Muscle layer of colon (tissue), 2 donors: ENCODE data around the gene RNF133.

Source experiments
- H3K27ac ChIP-seq: one replicate; pipeline ENCODE4 v1.7.0; 2013; ENCODE audit warnings: low read depth, mild to moderate bottlenecking, low read length, moderate library complexity
- H3K27me3 ChIP-seq, 2 donors: one replicate each; pipeline ENCODE4 v1.7.0; 2013; ENCODE audit warnings: low read length in 2 of 2, mild to moderate bottlenecking in 2 of 2; ENCODE audit not compliant: insufficient read depth in 2 of 2, control insufficient read depth in 1 of 2
- H3K36me3 ChIP-seq: one replicate; pipeline ENCODE4 v1.7.0; 2013; ENCODE audit warnings: mild to moderate bottlenecking, low read length; ENCODE audit not compliant: insufficient read depth
- H3K4me1 ChIP-seq: one replicate; pipeline ENCODE4 v1.7.0; 2013; ENCODE audit warnings: mild to moderate bottlenecking, low read length; ENCODE audit not compliant: insufficient read depth
- H3K4me3 ChIP-seq, 2 donors: one replicate each; pipeline ENCODE4 v1.7.0; 2013; ENCODE audit warnings: low read length in 2 of 2, low read depth in 1 of 2, mild to moderate bottlenecking in 1 of 2, moderate library complexity in 1 of 2
- H3K9ac ChIP-seq: one replicate; pipeline ENCODE4 v1.7.0; 2013; ENCODE audit warnings: low read length
- H3K9me3 ChIP-seq: one replicate; pipeline ENCODE4 v1.7.0; 2013; ENCODE audit warnings: mild to moderate bottlenecking, low read length
- donor health status: abdominal sarcoma.
- donor health status: Adenocarcinoma of cecum.

Gene RNF133

GRCh38 chr7:122715183-122715582 lies 16.3 kb upstream of the RNF133 start:
- H3K27me3 ChIP-seq, result no peaks in the 10 kb centered on the region
- H3K9ac ChIP-seq, result no peak overlapping the region
- H3K36me3 ChIP-seq, result no peaks in the 10 kb centered on the region
- no peaks in the 10 kb centered on the region for H3K4me1 ChIP-seq
- H3K27ac ChIP-seq, result no peak overlapping the region
- H3K4me3 ChIP-seq, result no peak overlapping the region
- H3K9me3 ChIP-seq, result no peaks in the 10 kb centered on the region

- Histone ChIP-seq H3K9me3 (no peaks in the 10 kb centered on the region), H3K4me3 (no peak overlapping the region), H3K9ac (no peak overlapping the region), H3K27me3 (no peaks in the 10 kb centered on the region), H3K36me3 (no peaks in the 10 kb centered on the region), H3K27ac (no peak overlapping the region), H3K4me1 (no peaks in the 10 kb centered on the region)
Observed at GRCh38 chr7:122710916-122711315, 12.0 kb upstream of the RNF133 start.

- no peaks in the 10 kb centered on the region for H3K36me3 ChIP-seq
- no peak overlapping the region for H3K27ac ChIP-seq
- no peaks in the 10 kb centered on the region for H3K4me1 ChIP-seq
- no peak overlapping the region for H3K9ac ChIP-seq
- no peaks in the 10 kb centered on the region for H3K9me3 ChIP-seq
- no peak overlapping the region for H3K4me3 ChIP-seq
- no peaks in the 10 kb centered on the region for H3K27me3 ChIP-seq
Observed at GRCh38 chr7:122709930-122710646, 11.2 kb upstream of the RNF133 start.

DNA sequence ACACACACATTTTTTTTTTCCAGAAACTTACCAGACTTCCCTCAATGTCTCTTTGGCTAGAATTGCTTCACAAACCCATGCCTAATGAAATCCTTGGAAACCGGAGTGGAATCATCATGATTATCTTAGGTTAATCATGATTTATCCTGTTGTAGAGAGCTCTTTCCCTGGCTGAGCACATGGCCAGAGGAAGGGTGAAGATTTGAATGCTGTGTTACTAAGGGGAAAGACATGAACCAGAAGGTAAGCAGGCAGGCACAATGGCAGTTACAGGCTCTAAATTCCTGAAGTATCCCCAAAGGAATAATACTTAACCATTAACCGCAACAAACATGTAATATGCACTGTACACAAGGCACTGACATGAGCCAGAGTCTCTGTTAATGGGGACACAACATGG lies 7.9 kb upstream of the RNF133 start:
- Histone ChIP-seq H3K9me3 (no peaks in the 10 kb centered on the region), H3K4me3 (no peak overlapping the region), H3K4me1 (no peaks in the 10 kb centered on the region), H3K9ac (no peak overlapping the region), H3K36me3 (no peaks in the 10 kb centered on the region), H3K27ac (no peak overlapping the region), H3K27me3 (no peaks in the 10 kb centered on the region)

- Histone ChIP-seq H3K9me3 (no peaks in the 10 kb centered on the region), H3K36me3 (no peaks in the 10 kb centered on the region), H3K4me1 (no peaks in the 10 kb centered on the region), H3K9ac (no peak within 1 kb of the TSS), H3K4me3 (no peak within 1 kb of the TSS), H3K27ac (no peak within 1 kb of the TSS), H3K27me3 (no peaks in the 10 kb centered on the region)
Observed at GRCh38 chr7:122702872-122703510, 4.1 kb upstream of the RNF133 start, which contains the start of gene RNF148. RNF148 (minus strand) TSS chr7:122702922; CDS start chr7:122702750, 172 bp downstream.

DNA sequence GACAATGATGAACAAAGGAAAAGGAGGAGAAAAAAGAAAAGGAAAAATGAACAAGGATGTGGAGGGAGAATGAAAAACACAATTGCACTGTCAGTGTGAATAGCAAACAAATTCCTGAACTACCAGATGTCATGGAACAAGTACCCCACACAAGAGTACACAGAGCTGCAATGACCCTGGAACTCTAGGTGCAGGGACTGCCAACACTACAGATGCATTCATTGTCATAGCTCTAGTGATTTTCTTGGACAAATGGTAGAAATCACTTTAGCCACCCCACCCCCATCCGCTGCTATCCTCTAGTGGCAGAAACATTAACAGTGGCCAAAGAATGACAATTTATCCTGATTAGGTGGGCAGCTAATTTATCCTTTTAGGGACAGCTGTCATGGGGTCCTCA lies 3.1 kb downstream of the RNF133 start:
- H3K27me3 ChIP-seq, result no peaks in the 10 kb centered on the region
- H3K4me3 ChIP-seq, result no peak overlapping the region
- H3K27ac ChIP-seq, result no peak overlapping the region
- no peaks in the 10 kb centered on the region for H3K36me3 ChIP-seq
- no peak overlapping the region for H3K9ac ChIP-seq
- H3K9me3 ChIP-seq, result no peaks in the 10 kb centered on the region
- no peaks in the 10 kb centered on the region for H3K4me1 ChIP-seq

- Histone ChIP-seq H3K4me3 (no peak overlapping the region), H3K9ac (no peak overlapping the region)
Observed at GRCh38 chr7:122694697-122695096, 4.2 kb downstream of the RNF133 start.

DNA sequence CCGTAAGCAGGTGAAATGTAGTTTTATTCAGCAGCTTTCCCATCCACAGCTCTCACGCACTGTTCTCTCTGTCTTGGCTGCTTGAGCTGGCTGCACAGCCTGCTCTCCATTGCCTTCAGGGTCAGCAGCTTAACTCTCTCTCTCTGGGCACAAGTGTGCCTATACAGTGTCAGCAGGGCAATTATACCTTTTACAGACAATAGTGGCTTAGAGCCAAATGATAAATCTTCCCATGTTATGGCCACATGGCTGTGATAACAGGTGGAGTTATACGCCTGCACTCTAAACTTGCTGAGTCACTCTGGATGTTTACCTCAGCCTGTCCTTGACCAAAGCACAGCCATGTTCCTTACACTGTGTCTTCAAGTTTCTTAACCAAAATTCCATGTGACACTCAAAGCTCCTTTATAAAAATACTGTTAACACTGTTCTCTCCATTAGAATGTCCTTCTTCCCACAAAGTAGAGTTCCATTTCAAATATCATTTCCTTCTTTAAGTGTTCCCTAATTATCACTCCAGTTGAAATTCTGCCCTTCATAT lies 6.1 kb downstream of the RNF133 start:
- H3K36me3 ChIP-seq, result no peaks in the 10 kb centered on the region
- no peaks in the 10 kb centered on the region for H3K4me1 ChIP-seq
- no peak overlapping the region for H3K27ac ChIP-seq
- no peaks in the 10 kb centered on the region for H3K27me3 ChIP-seq
- H3K9ac ChIP-seq, result no peak overlapping the region
- H3K9me3 ChIP-seq, result no peaks in the 10 kb centered on the region
- no peak overlapping the region for H3K4me3 ChIP-seq

More at GRCh38 chr7:122694697-122695096, 4.2 kb downstream of the RNF133 start:
- Histone ChIP-seq H3K9me3 (no peaks in the 10 kb centered on the region), H3K27me3 (no peaks in the 10 kb centered on the region), H3K36me3 (no peaks in the 10 kb centered on the region), H3K4me1 (no peaks in the 10 kb centered on the region), H3K27ac (no peak overlapping the region)

DNA sequence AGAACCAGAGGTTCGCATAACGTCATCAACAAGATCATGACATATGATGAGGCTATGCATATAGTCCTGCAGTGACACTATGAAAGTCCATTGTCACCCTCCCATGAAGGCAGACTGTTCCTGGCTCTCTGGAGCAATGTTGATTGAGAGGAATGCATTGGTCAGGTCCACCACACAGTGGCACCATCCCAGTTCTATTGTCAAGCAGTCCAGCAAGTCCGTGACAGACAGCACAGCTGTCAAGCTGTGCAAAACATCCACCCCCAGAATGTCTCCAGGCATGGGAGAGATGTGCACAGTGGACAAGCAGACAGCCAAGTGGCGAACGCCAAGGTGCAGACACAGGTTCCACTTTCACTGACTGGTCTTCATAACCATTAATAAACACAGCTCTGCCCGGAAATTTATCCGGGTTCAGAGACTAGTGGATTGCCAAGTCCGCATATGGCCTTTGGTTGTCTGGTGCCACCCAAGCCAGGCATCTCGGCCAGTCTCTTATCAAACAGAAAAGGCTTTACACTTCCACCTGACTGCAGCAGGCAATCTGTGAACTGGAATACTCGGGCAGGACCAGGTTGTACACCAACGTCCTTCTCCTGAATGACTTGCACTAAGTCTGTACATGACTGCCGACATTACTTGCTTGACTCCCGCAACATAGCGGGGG lies 7.2 kb downstream of the RNF133 start:
- no peak overlapping the region for H3K4me3 ChIP-seq
- no peaks in the 10 kb centered on the region for H3K9me3 ChIP-seq
- no peaks in the 10 kb centered on the region for H3K36me3 ChIP-seq
- no peak overlapping the region for H3K27ac ChIP-seq
- no peaks in the 10 kb centered on the region for H3K27me3 ChIP-seq
- no peaks in the 10 kb centered on the region for H3K4me1 ChIP-seq
- no peak overlapping the region for H3K9ac ChIP-seq

GRCh38 chr7:122689346-122690109 lies 9.4 kb downstream of the RNF133 start:
- H3K9ac ChIP-seq, result no peak overlapping the region
- H3K36me3 ChIP-seq, result no peaks in the 10 kb centered on the region
- no peaks in the 10 kb centered on the region for H3K27me3 ChIP-seq
- H3K27ac ChIP-seq, result no peak overlapping the region
- H3K9me3 ChIP-seq, result no peaks in the 10 kb centered on the region
- no peak overlapping the region for H3K4me3 ChIP-seq
- no peaks in the 10 kb centered on the region for H3K4me1 ChIP-seq

- no peak overlapping the region for H3K9ac ChIP-seq
- no peaks in the 10 kb centered on the region for H3K27me3 ChIP-seq
- no peaks in the 10 kb centered on the region for H3K4me1 ChIP-seq
- no peaks in the 10 kb centered on the region for H3K9me3 ChIP-seq
- no peak overlapping the region for H3K27ac ChIP-seq
- H3K4me3 ChIP-seq, result no peak overlapping the region
- H3K36me3 ChIP-seq, result no peaks in the 10 kb centered on the region
Observed at GRCh38 chr7:122688400-122688998, 10.4 kb downstream of the RNF133 start.
